Activated naive CD8-positive, alpha-beta T cell treated with anti-CD3 and anti-CD28 coated beads for 36 hours (primary cell): ENCODE data around the gene NEURL1. TPM values are rescaled to one million over a fixed set of nuclear protein-coding genes. Genes with fewer than 3 reads are reported as not detected.
"Not testable (repeated sequence)": the region's sequence is repeated elsewhere in the genome, so short reads cannot be mapped to it uniquely, and the experiment has no call there.

Experiments used
- DNase-seq: peaks from one replicate; pipeline ENCODE4 v3.0.0; 2021
- H3K27ac Mint-ChIP-seq: one replicate; pipeline ENCODE4 v1.8.0; 2022; ENCODE audit warnings: mild to moderate bottlenecking, moderate library complexity, mixed read lengths
- H3K27me3 Mint-ChIP-seq: one replicate; pipeline ENCODE4 v1.8.0; 2022; ENCODE audit warnings: mild to moderate bottlenecking, mixed read lengths
- H3K36me3 Mint-ChIP-seq: one replicate; pipeline ENCODE4 v1.8.0; 2021; ENCODE audit warnings: mild to moderate bottlenecking, mixed read lengths
- H3K4me1 Mint-ChIP-seq: one replicate; pipeline ENCODE4 v1.8.0; 2021; ENCODE audit warnings: mixed read lengths
- H3K4me3 Mint-ChIP-seq: one replicate; pipeline ENCODE4 v1.8.0; 2022; ENCODE audit warnings: mild to moderate bottlenecking, moderate library complexity, mixed read lengths
- H3K9me3 Mint-ChIP-seq: one replicate; pipeline ENCODE4 v1.8.0; 2022; ENCODE audit warnings: mixed read lengths
- total RNA-seq, 2 experiments: library from RNA; stranded (reverse); gene quantifications; one replicate each; pipeline ENCODE4 v1.2.3, GENCODE V29; 2021

NEURL1 gene
- total RNA-seq, 2 experiments from 2014 or later, result 3.1 to 3.2 TPM

GRCh38 chr10:103622935-103623574 is 129.6 kb downstream of the NEURL1 start:
- Mint-ChIP-seq H3K27ac (no peak overlapping the region), H3K4me3 (no peak overlapping the region), H3K9me3 (no peaks in the 10 kb centered on the region), H3K27me3 (no peaks in the 10 kb centered on the region), H3K4me1 (no peaks in the 10 kb centered on the region), H3K36me3 (peaks cover 3% of the 10 kb centered on the region)
- DNase-seq, result no peak

- Mint-ChIP-seq H3K36me3 (peaks cover 3% of the 10 kb centered on the region), H3K9me3 (no peaks in the 10 kb centered on the region), H3K27me3 (no peaks in the 10 kb centered on the region), H3K4me1 (no peaks in the 10 kb centered on the region), H3K27ac (no peak overlapping the region), H3K4me3 (no peak overlapping the region)
- no peak for DNase-seq
These were observed 132.7 kb downstream of the NEURL1 start for GRCh38 chr10:103626178-103626577.

- Mint-ChIP-seq H3K27me3 (no peaks in the 10 kb centered on the region), H3K9me3 (no peaks in the 10 kb centered on the region), H3K4me1 (peaks cover 2% of the 10 kb centered on the region), H3K4me3 (no peak overlapping the region), H3K36me3 (peaks cover 3% of the 10 kb centered on the region), H3K27ac (no peak overlapping the region)
- DNase-seq, result no peak
These were observed 133.8 kb downstream of the NEURL1 start for GRCh38 chr10:103627111-103627892.

- H3K4me3 Mint-ChIP-seq, result no peak overlapping the region
- DNase-seq, result no peak
- no peaks in the 10 kb centered on the region for H3K27me3 Mint-ChIP-seq
- peaks cover 3% of the 10 kb centered on the region for H3K36me3 Mint-ChIP-seq
- H3K27ac Mint-ChIP-seq, result no peak overlapping the region
- no peaks in the 10 kb centered on the region for H3K9me3 Mint-ChIP-seq
- H3K4me1 Mint-ChIP-seq, result peaks cover 2% of the 10 kb centered on the region
These were observed 134.4 kb downstream of the NEURL1 start for GRCh38 chr10:103627893-103628292.

DNA sequence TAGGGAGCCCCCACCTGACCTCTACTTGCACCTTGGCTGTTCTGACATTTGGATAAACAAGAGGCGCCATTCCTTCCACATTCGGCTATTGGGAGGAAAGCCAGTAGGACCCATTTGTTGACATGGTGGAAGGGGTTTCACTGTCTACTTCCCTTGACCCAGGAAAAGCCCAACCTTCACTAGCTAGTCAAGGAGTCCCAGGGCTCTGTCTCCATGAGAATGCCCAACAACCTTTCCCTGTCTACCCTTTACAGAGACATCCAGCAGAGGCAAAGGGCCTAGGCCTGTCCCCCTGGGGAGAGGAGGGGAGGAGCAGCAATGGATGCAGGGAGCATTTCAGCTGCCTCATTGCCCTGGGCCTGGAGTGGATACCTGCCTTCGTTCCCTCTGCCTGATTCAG is 136.1 kb downstream of the NEURL1 start:
- DNase-seq, result no peak
- no peak overlapping the region for H3K27ac Mint-ChIP-seq
- peaks cover 3% of the 10 kb centered on the region for H3K4me1 Mint-ChIP-seq
- peaks cover 3% of the 10 kb centered on the region for H3K36me3 Mint-ChIP-seq
- H3K9me3 Mint-ChIP-seq, result no peaks in the 10 kb centered on the region
- H3K4me3 Mint-ChIP-seq, result no peak overlapping the region
- H3K27me3 Mint-ChIP-seq, result no peaks in the 10 kb centered on the region

GRCh38 chr10:103630156-103630555 is 136.7 kb downstream of the NEURL1 start:
- H3K4me1 Mint-ChIP-seq, result peaks cover 7% of the 10 kb centered on the region
- no peaks in the 10 kb centered on the region for H3K27me3 Mint-ChIP-seq
- H3K4me3 Mint-ChIP-seq, result no peak overlapping the region
- H3K27ac Mint-ChIP-seq, result no peak overlapping the region
- no peak for DNase-seq
- no peaks in the 10 kb centered on the region for H3K9me3 Mint-ChIP-seq
- peaks cover 3% of the 10 kb centered on the region for H3K36me3 Mint-ChIP-seq

DNA sequence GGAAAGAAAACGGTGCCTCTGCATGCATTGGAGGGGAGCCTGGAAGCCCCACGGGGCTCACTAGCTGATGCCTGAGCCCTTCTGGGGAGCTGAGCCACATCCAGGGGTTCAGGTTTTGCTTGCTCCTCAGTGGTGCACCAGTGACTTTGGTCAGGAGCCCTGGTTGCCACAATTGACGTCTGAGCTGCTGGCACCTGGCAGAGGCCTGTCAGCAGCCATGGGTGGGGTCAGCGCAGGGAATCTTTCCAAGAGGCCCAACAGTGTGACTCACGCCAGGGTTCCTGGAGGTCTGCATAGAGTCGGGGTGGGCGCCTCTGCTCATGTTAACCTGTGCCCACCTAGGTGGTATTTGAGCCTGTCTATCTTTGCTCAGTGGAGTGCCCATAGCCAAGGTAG is 138.7 kb downstream of the NEURL1 start:
- H3K27ac Mint-ChIP-seq, result no peak overlapping the region
- no peak overlapping the region for H3K4me3 Mint-ChIP-seq
- H3K27me3 Mint-ChIP-seq, result no peaks in the 10 kb centered on the region
- no peaks in the 10 kb centered on the region for H3K36me3 Mint-ChIP-seq
- H3K9me3 Mint-ChIP-seq, result no peaks in the 10 kb centered on the region
- DNase-seq, result no peak
- H3K4me1 Mint-ChIP-seq, result peaks cover 7% of the 10 kb centered on the region

DNA sequence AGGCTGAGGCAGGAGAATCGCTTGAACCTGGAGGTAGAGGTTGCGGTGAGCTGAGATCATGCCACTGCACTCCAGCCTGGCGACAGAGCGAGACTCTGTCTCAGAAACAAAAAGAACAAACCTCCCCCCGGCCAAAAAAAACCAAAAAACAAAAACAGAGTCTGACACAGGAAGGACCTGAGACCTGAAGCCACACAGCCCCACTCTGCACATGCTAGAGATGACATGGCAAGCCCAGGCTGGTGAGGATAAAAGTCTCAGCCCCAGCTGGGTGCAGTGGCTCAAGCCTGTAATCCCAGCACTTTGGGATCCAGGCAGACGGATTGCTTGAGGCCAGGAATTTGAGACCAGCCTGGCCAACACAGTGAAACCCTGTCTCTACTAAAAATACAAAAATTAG is 139.4 kb downstream of the NEURL1 start:
- H3K4me3 Mint-ChIP-seq, H3K36me3 Mint-ChIP-seq, DNase-seq, H3K4me1 Mint-ChIP-seq, H3K27ac Mint-ChIP-seq, H3K27me3 Mint-ChIP-seq, H3K9me3 Mint-ChIP-seq: not testable (repeated sequence)

DNA sequence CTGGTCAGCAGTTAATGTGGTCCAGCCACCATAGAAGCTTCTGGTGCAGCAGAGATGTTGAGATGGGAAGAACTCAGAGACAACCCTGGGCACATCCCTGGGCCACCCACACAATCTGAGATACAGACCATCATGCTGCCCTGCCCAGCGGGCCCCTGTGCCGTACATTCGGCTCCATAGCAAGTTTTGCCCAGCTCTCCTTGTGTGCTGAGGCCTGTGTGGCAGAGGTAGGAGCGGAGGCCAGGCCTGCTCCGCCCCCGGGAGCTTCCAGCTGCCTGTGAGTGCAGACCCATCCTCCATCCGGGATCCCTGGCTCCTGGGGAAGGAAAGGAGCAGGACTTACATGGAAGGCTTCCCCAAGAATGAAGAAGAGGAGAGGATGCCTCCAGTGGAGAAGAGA is 140.3 kb downstream of the NEURL1 start:
- no peak for DNase-seq
- H3K27ac Mint-ChIP-seq, result no peak overlapping the region
- no peaks in the 10 kb centered on the region for H3K27me3 Mint-ChIP-seq
- H3K4me1 Mint-ChIP-seq, result peaks cover 7% of the 10 kb centered on the region
- no peak overlapping the region for H3K4me3 Mint-ChIP-seq
- no peaks in the 10 kb centered on the region for H3K36me3 Mint-ChIP-seq
- H3K9me3 Mint-ChIP-seq, result no peaks in the 10 kb centered on the region

DNA sequence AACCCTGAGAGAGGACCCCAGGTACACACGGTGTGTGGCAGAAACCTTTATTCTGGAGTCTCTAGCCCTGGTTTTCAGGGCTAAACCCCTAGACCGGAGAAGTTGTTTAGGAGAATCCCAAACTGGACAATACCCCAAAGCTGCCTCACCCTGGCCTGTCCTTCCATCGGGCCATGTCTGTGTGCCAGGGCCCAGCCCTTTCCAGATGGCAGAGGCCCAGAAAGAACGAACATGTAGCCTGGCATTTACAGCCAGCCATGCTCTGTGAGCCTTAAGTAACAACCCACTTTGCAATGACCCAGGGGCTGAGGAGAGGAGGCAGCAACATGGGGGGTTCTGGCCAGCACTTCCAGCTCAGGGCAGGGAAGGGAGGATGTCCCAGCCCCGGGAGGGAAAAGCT is 142.1 kb downstream of the NEURL1 start:
- Mint-ChIP-seq H3K27ac (no peak overlapping the region), H3K36me3 (no peaks in the 10 kb centered on the region), H3K9me3 (no peaks in the 10 kb centered on the region), H3K4me1 (peaks cover 7% of the 10 kb centered on the region), H3K27me3 (no peaks in the 10 kb centered on the region), H3K4me3 (no peak overlapping the region)
- DNase-seq, result no peak

DNA sequence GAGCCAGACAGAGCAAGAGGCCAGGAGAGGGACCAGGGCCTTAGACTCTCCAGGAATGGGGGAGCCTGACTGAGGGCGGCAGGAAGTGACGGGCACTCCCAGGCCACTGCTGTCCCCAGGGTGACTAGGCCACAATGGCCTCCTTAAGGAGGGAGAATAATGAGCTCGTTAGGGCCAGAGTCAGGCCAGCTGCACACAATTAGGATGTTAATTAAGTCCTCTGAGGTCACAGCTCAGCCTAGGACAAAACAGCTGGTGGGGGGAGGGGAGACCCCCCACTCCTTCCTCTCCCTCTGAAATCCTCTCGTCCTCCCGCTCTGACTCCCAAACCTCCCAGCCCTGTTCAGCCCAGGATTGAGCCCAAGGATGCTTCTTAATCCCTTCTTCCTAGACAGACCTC is 143.0 kb downstream of the NEURL1 start:
- H3K27ac Mint-ChIP-seq, result no peak overlapping the region
- H3K27me3 Mint-ChIP-seq, result no peaks in the 10 kb centered on the region
- H3K4me1 Mint-ChIP-seq, result peaks cover 7% of the 10 kb centered on the region
- no peaks in the 10 kb centered on the region for H3K36me3 Mint-ChIP-seq
- DNase-seq, result no peak
- no peaks in the 10 kb centered on the region for H3K9me3 Mint-ChIP-seq
- H3K4me3 Mint-ChIP-seq, result no peak overlapping the region

DNA sequence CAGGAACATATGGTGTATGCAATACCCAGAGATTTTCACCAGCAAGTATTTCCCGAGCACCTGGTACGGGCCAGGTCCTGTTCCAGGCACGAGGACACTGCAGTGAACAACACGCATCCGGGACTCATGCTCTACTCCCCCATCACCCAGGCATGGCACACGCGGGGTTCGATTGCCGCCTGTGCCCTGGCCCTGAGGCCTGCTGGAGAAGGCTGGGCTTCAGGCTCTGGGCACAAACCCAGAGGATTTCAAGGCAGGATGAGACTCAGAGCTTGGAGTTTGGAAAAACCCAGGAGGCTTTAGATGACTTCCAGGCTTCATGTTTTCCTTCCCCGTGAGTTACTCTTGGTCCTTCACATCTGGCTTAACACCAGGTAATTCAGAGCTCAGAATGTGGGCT is 143.5 kb downstream of the NEURL1 start:
- Mint-ChIP-seq H3K27me3 (no peaks in the 10 kb centered on the region), H3K9me3 (no peaks in the 10 kb centered on the region), H3K4me3 (no peak overlapping the region), H3K4me1 (peaks cover 5% of the 10 kb centered on the region), H3K27ac (no peak overlapping the region), H3K36me3 (no peaks in the 10 kb centered on the region)
- no peak for DNase-seq

GRCh38 chr10:103637927-103638557 is 144.5 kb downstream of the NEURL1 start:
- DNase-seq, result no peak
- Mint-ChIP-seq H3K27ac (no peak overlapping the region), H3K4me1 (peaks cover 5% of the 10 kb centered on the region), H3K27me3 (no peaks in the 10 kb centered on the region), H3K9me3 (no peaks in the 10 kb centered on the region), H3K36me3 (no peaks in the 10 kb centered on the region), H3K4me3 (no peak overlapping the region)

DNA sequence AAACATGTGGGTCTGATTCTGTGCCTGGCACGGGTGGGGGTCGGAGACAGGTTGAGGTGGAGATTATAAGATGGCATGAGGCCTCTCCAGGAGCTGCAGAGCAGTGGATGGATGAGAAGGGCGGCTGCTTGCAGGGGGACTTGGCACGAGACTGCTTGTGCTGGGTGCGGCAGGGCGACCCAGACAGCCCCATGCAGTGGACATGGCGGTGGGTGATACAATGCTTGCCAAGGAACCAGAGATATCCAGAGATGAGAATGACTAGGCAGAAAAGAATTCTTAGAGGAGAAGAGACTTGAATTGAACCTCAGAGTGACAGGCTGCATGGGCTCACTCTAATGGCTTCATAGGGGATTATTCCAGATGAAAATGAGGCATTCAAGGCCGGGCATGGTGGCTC is 145.4 kb downstream of the NEURL1 start:
- no peaks in the 10 kb centered on the region for H3K9me3 Mint-ChIP-seq
- no peak for DNase-seq
- H3K27ac Mint-ChIP-seq, result no peak overlapping the region
- H3K4me3 Mint-ChIP-seq, result no peak overlapping the region
- no peaks in the 10 kb centered on the region for H3K27me3 Mint-ChIP-seq
- H3K36me3 Mint-ChIP-seq, result no peaks in the 10 kb centered on the region
- peaks cover 5% of the 10 kb centered on the region for H3K4me1 Mint-ChIP-seq

GRCh38 chr10:103640436-103641181 is 147.1 kb downstream of the NEURL1 start:
- Mint-ChIP-seq H3K36me3 (no peaks in the 10 kb centered on the region), H3K27me3 (no peaks in the 10 kb centered on the region), H3K9me3 (no peaks in the 10 kb centered on the region), H3K27ac (no peak overlapping the region), H3K4me3 (no peak overlapping the region), H3K4me1 (no peaks in the 10 kb centered on the region)
- no peak for DNase-seq
